Brain pericyte (primary cell): ENCODE measurements around the gene DTNBP1.
A peak's percentile ranks its signal among the peaks of the same experiment; 100 is the strongest.

Source experiments
- DNase-seq: peaks from one replicate; pipeline ENCODE4 v3.0.0-alpha.2; 2012; ENCODE audit warnings: low read depth, low spot score

Gene DTNBP1

DNA sequence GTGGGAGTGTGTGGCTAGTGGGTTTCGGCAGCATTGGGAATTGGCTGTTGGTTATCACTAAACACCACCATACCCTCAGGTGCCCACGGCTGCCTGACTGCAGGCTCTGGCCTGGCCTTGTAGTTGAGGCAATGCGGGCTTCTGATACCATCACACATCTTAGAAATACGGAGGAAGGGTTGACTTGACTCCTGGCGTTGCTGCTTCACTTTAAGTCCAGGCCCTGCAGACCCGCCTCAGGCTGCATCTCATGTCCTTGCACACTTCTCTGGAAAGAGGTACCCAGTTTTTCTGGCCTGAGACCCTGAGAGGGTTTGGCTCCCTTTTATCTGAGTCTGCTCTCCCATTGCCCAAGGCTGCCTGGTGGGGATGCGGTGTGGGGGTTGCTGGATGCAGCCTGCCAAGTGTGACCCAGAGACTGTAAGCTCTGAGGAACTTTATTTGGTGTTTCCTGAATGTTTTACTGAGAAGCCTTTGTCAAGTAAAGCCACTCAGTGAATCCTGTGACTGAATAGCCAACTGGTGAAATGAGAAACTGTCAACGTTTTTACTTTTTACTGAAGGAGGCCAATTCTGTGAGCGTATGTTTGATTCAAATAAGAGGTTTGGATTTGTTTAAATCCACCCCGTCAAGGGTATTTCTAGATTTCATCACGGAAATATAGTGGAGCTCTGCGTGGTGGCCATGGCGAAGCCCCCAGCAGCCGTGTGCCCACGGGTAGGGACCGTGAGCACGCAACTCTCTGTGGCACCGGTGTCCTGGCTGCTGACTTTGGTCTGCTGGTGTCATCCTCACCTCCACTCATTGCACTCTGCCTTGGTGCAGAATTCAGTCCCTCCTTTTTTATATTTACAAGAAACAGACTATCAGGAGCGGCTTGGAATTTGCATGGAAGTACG is 160.1 kb downstream of the DTNBP1 start:
- DNase-seq: no peak

- DNase-seq: peak; percentile 53
These were observed 160.9 kb downstream of the DTNBP1 start for GRCh38 chr6:15501826-15502445.

DNA sequence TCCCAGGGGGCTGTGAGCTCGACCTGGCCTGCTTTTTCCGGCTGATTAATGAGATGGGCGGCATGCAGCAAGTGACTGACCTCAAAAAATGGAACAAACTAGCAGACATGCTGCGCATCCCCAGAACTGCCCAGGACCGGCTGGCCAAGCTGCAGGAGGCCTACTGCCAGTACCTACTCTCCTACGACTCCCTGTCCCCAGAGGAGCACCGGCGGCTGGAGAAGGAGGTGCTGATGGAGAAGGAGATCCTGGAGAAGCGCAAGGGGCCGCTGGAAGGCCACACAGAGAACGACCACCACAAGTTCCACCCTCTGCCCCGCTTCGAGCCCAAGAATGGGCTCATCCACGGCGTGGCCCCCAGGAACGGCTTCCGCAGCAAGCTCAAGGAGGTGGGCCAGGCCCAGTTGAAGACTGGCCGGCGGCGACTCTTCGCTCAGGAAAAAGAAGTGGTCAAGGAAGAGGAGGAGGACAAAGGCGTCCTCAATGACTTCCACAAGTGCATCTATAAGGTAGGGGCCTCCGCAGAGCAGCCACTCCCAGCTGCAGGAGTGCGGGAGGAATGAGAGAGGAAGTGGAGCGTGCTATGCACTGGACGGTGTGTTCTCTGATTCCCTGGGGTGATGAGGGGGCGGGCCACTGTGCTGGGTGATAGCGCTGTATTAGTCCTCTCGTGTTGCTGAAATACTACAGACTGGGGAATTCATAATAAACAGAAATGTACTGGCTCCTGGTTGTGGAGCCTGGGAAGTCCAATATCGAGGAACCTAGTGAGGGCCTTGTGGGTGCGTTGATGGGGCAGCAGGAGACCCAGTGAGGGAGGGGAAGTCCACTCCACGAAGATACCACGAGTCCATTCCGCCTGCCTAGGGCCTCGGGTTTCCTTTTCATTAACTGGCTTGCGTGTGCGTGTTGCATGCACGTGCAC is 161.7 kb downstream of the DTNBP1 start:
- no peak for DNase-seq

GRCh38 chr6:15500078-15500740 is 162.6 kb downstream of the DTNBP1 start:
- DNase-seq: no peak

DNA sequence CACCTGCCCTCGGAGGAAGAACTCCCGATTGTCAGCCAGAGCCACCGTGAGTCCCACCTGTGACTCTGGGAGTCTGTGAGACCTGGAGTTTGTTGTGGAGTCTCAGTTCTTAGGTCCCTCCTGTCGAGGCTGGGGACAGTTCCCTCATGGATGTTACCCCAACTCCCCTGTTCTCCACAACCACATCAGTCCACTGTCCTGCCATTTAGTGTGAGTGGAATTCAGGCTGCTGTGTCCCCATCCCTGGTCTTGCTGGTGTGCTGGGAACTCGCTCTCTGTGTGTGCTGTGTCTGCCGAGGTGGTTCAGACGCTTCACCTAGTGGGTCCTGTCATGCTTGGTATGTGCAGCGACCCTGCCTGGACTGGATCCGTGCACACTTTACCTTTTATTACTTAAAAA is 163.2 kb downstream of the DTNBP1 start:
- DNase-seq: no peak

GRCh38 chr6:15499125-15499524 is 163.7 kb downstream of the DTNBP1 start:
- DNase-seq: no peak

GRCh38 chr6:15498640-15499039 is 164.2 kb downstream of the DTNBP1 start:
- no peak for DNase-seq

DNA sequence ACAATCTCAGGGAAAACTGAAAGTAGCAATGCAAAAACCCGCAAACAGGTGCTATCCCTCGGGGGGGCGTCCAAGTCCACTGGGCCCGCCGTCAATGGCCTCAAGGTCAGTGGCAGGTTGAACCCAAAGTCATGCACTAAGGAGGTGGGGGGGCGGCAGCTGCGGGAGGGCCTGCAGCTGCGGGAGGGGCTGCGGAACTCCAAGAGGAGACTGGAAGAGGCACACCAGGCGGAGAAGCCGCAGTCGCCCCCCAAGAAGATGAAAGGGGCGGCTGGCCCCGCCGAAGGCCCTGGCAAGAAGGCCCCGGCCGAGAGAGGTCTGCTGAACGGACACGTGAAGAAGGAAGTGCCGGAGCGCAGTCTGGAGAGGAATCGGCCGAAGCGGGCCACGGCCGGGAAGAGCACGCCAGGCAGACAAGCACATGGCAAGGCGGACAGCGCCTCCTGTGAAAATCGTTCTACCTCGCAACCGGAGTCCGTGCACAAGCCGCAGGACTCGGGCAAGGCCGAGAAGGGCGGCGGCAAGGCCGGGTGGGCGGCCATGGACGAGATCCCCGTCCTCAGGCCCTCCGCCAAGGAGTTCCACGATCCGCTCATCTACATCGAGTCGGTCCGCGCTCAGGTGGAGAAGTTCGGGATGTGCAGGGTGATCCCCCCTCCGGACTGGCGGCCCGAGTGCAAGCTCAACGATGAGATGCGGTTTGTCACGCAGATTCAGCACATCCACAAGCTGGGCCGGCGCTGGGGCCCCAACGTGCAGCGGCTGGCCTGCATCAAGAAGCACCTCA is 166.3 kb downstream of the DTNBP1 start:
- no peak for DNase-seq

DNA sequence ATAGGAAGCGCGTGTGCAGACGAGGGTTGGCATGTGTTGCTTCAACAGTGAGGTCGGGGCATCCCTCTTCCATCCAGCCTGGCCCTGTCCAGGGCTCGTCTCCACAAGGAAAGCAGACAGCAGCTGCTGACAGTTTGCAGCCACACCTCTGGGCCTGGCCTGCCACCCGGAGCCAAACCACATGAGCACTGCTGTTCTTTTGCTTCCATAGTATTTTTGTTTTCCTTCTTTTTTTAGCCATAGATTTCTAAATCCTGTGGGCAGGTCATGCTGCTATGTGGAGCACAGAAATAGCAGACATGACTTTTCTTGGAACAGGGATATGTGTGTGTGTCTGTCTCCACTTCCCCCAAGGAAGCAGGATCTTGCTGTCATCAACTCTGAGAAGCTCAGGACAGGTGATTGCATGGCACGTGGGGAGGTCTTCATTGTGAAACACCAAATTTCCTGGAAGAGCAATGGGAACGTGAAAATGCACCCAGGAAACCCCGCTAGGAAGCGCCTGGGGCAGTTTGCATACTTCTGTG is 167.4 kb downstream of the DTNBP1 start:
- DNase-seq: no peak

- DNase-seq: no peak
These were observed 169.2 kb downstream of the DTNBP1 start for GRCh38 chr6:15493437-15494168.

- no peak for DNase-seq
These were observed 170.9 kb downstream of the DTNBP1 start for GRCh38 chr6:15491986-15492269.

DNA sequence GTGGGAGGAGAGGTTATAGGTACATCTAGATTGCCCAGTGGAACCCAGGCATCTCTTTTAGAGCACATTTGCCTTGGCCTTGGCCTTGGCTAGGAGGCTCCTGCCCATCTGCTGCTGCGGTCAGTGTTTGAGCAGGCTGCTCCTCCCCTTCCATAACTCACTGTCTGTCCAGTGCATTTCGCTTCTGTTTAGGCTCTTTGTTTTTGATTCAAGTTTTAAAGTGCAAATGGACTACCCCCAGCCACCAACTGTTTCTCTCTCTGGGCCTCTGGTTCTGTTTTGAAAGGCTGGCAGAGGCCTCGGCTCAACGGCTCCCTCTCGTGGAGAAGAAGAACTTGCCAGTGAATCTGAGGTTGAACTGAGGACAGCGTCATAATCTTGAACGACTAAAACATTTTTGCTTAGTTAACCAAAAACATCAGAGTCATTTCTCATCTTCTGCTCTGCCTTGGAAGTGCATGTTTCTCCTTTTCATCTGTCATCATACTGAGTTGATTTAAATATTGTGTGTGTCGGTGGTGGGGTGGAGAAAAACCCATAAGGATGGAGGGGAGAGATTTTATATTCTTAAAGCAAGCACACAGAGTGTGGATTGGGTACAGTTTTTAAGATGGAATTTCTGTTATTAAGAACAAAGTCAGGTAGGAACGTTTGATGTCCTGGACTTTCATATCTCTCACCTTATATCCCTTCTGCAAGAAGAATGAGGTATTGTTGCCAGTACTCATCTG is 171.4 kb downstream of the DTNBP1 start:
- DNase-seq: peak; percentile 61

GRCh38 chr6:15490242-15491100 is 172.4 kb downstream of the DTNBP1 start:
- DNase-seq: no peak

DNA sequence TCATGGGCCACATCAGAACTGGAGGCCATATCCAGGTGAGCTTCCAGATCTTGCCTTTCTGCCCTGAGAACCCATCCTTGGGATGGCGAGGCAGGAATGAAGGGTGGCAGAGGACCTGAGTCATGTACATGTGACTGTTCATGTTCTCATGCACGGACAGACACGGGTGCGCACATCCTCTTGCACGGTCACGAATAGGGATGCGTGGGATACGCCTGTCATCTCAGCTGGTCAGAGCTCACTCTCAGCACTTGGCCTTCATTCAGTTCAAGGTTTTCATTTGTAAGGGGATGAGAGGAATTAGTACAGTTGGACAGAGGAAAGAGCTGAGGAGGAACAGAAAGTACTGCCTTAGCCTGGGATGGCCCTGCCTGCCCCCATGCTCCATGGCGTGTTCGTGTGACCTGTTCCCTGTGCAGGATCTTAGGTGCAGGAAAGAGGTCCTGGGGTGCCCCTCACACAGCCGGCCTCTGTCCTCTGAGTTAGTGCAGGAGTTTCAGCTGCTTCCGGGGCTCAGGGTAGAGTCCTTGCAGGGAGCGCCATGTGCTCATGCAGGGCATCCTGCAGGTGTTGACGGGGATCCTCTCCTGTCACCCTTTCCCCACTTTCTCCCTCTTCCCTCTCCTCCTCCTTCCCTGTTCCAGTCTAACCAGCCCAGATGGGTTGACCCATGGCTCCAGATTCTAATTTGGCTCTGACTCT is 173.4 kb downstream of the DTNBP1 start:
- DNase-seq: no peak

DNA sequence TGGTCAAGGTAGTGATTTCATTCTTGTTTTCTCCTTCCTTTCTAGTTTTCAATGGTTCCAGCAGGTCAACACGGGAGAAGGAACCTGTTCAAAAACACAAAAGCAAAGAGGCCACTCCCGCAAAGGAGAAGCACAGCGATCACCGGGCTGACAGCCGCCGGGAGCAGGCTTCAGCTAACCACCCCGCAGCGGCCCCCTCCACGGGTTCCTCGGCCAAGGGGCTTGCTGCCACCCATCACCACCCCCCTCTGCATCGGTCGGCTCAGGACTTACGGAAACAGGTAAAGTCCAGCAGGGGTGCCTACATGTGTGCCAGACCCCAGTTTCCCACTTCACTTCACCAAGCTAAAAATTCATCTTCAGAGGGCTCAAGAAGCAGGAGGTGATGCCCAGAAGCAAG is 175.6 kb downstream of the DTNBP1 start:
- DNase-seq: no peak

- no peak for DNase-seq
These were observed 176.9 kb downstream of the DTNBP1 start for GRCh38 chr6:15485936-15486335.

DNA sequence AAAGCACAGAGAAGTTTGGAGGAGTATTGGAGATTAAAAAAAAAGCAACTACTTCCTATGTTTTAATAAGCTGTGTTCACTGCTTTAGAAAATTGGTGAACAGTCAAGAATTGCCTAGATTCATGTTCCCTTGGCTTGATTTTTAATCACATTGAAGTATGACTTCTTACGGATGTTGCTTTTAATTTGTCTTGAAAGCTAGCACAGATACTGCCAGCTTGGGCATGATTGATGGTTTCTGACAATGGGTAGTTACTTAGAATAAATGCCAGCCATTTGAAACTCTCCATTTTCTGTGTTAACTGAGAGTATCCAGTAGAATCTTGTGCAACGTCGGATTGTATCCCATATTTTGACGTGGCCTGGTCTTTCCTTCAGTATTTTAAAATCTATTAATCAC is 178.0 kb downstream of the DTNBP1 start:
- DNase-seq: no peak

DNA sequence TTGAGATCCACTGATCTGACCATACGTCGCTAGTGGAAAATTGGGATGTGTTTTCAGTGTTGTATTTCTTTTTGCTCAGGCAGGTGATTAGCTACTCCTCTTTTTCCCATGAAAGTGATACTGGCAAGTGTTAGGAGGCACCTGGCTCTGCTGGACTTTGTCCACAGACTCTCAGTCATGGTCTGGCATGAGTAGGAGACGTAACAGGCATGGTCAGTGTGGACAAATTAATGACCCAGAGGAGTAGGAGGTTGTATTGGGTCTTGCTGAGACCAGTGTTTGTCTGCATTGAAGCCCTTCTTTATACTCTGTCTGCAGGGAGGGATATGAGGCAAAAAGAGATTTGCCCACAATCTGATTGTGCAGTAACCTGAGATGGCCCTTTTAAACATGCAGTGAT is 178.7 kb downstream of the DTNBP1 start:
- DNase-seq: no peak
